H1 (cell line): ENCODE data around the gene KIAA1328. TPM values are rescaled to one million over a fixed set of nuclear protein-coding genes. Genes with fewer than 3 reads are reported as not detected.

Experiments
- CHD2 ChIP-seq: IDR thresholded peaks from 2 replicates; pipeline ENCODE4 v1.6.1; 2012; ENCODE audit warnings: low read length, improper control_type of control experiment
- CHD7 ChIP-seq: fragments of 300-600 bp; sonication (generic); IDR thresholded peaks from 2 replicates; pipeline ENCODE4 v1.7.1; 2012; ENCODE audit warnings: low read length, moderate library complexity, mild to moderate bottlenecking, inconsistent platforms; ENCODE audit not compliant: insufficient replicate concordance
- CREB1 ChIP-seq: IDR thresholded peaks from 2 replicates; pipeline ENCODE4 v1.6.1; 2012; ENCODE audit warnings: inconsistent platforms
- CTBP2 ChIP-seq: IDR thresholded peaks from 2 replicates; pipeline ENCODE4 v1.7.0; 2011; ENCODE audit warnings: borderline replicate concordance, mild to moderate bottlenecking, moderate library complexity, mixed read lengths, low read length; ENCODE audit not compliant: insufficient read depth, insufficient read length
- KDM4A ChIP-seq: IDR thresholded peaks from one replicate; pipeline ENCODE4 v1.7.1; 2012; ENCODE audit warnings: low read depth, mild to moderate bottlenecking, moderate library complexity, low read length, inconsistent platforms; ENCODE audit not compliant: severe bottlenecking
- NANOG ChIP-seq: IDR thresholded peaks from 2 replicates; pipeline ENCODE4 v1.6.1; 2011; ENCODE audit warnings: low read length, low read depth, mild to moderate bottlenecking, inconsistent platforms; ENCODE audit not compliant: insufficient read depth, poor library complexity, severe bottlenecking
- PHF8 ChIP-seq: fragments of 200-600 bp; sonication (generic); conservative IDR thresholded peaks from 2 replicates; pipeline ENCODE4 v1.7.1; 2012; ENCODE audit warnings: low read depth, mild to moderate bottlenecking, inconsistent platforms, low read length, moderate library complexity
- SP1 ChIP-seq: IDR thresholded peaks from 2 replicates; pipeline ENCODE4 v1.6.1; 2011; ENCODE audit warnings: low read depth, low read length
- SUZ12 ChIP-seq: fragments of 200-600 bp; sonication (generic); IDR thresholded peaks from 2 replicates; pipeline ENCODE4 v1.6.1; 2012; ENCODE audit warnings: mild to moderate bottlenecking, inconsistent platforms, low read length, moderate library complexity, mixed read lengths
- polyA plus RNA-seq, 7 experiments: library from polyadenylated mRNA; depleted of rRNA in 3 of 7; stranded (reverse) in 5 of 7; unstranded in 2 of 7; fragments of >200 nt in 5 of 7; fragments of 200-250 nt in 2 of 7; gene quantifications; 1 replicate in 5 of 7; 2 replicates in 1 of 7; 4 replicates in 1 of 7; pipeline versions ENCODE4 v1.2.1 to v1.2.3, GENCODE V29; 2011 to 2013; ENCODE audit warnings: missing spikeins in 2 of 7, mixed read lengths in 2 of 7
- total RNA-seq: library from RNA; stranded (reverse); fragmentation: NEBNext Ultra II Directional; extraction: Animal tissue kit (Norgen Biotek cat#: 25700); gene quantifications from 2 replicates; pipeline ENCODE4 v1.2.1, GENCODE V29; 2021
- TF ChIP-seq, protein P1 (sequence below): IDR thresholded peaks from 2 replicates; pipeline ENCODE4 v1.6.1; 2011; ENCODE audit warnings: low read length, improper control_type of control experiment

Gene KIAA1328
- total and polyA plus RNA-seq, 2 of the 8 experiments (the other 6 are each of a cell fraction or from before 2014, with no cell fraction given) = 2.6 to 5.7 TPM

- TF ChIP-seq CHD7 (no peak), CHD2 (no peak), KDM4A (no peak), CTBP2 (no peak), SP1 (no peak), PHF8 (no peak), CREB1 (no peak), NANOG (no peak), SUZ12 (no peak)
- TF ChIP-seq, protein P1, sequence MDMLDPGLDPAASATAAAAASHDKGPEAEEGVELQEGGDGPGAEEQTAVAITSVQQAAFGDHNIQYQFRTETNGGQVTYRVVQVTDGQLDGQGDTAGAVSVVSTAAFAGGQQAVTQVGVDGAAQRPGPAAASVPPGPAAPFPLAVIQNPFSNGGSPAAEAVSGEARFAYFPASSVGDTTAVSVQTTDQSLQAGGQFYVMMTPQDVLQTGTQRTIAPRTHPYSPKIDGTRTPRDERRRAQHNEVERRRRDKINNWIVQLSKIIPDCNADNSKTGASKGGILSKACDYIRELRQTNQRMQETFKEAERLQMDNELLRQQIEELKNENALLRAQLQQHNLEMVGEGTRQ = no peak
Observed at GRCh38 chr18:36830158-36830495, 1.2 kb downstream of the KIAA1328 start (continued).
